Measurements from ENCODE around the gene LRMDA.

Gene LRMDA

GRCh38 chr10:76479103-76479790 is 1047.8 kb downstream of the LRMDA start:
- DNase-seq = no peak

GRCh38 chr10:76481178-76481577 is 1049.8 kb downstream of the LRMDA start:
- Mint-ChIP-seq H3K36me3 (ENCODE audit: low read depth) (no peaks in the 10 kb centered on the region), H3K27me3 (ENCODE audit: low read depth, poor library complexity) (no peaks in the 10 kb centered on the region), H3K27ac (no peak overlapping the region), H3K4me1 (peaks cover 21% of the 10 kb centered on the region), H3K4me3 (no peak overlapping the region), H3K9me3 (peaks cover 15% of the 10 kb centered on the region)
- no peak for DNase-seq
- no peak for TF ChIP-seq CTCF (IDR thresholded peaks at IDR 0.05)

More at GRCh38 chr10:76479103-76479790, 1047.8 kb downstream of the LRMDA start:
- TF ChIP-seq CTCF (IDR thresholded peaks at IDR 0.05) = no peak
- Mint-ChIP-seq H3K4me3 (no peak overlapping the region), H3K27ac (no peak overlapping the region), H3K4me1 (peaks cover 21% of the 10 kb centered on the region), H3K9me3 (peaks cover 20% of the 10 kb centered on the region), H3K36me3 (ENCODE audit: low read depth) (no peaks in the 10 kb centered on the region), H3K27me3 (ENCODE audit: low read depth, poor library complexity) (no peaks in the 10 kb centered on the region)

DNA sequence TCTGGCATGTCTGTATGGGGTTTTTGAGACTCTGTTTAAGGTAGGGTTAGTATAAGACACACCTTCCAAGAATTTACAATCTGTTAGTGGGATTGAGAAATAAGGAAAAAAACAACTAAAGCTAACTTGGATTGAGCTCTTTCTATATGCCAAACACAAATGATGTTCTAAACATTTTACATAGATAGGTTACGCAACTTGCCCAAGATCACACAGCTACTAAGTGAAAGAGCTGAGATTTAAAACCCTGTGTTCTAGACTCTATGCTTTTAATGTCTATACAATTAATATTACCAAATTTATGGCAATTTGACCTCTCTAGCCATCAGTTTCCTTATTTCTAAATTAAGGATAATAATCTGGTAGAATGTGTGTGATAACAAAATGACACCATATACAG is 1056.2 kb downstream of the LRMDA start:
- H3K4me1 Mint-ChIP-seq = no peaks in the 10 kb centered on the region
- no peak overlapping the region for H3K27ac Mint-ChIP-seq
- TF ChIP-seq CTCF (IDR thresholded peaks at IDR 0.05) = no peak
- no peak for DNase-seq
- H3K27me3 Mint-ChIP-seq (ENCODE audit: low read depth, poor library complexity) = no peaks in the 10 kb centered on the region
- H3K4me3 Mint-ChIP-seq = no peak overlapping the region
- H3K9me3 Mint-ChIP-seq = peaks cover 56% of the 10 kb centered on the region
- peaks cover 46% of the 10 kb centered on the region for H3K36me3 Mint-ChIP-seq (ENCODE audit: low read depth)

- Mint-ChIP-seq H3K27me3 (ENCODE audit: low read depth, poor library complexity) (no peaks in the 10 kb centered on the region), H3K36me3 (ENCODE audit: low read depth) (peaks cover 48% of the 10 kb centered on the region), H3K27ac (no peak overlapping the region), H3K4me3 (no peak overlapping the region), H3K4me1 (no peaks in the 10 kb centered on the region), H3K9me3 (peaks cover 66% of the 10 kb centered on the region)
- TF ChIP-seq CTCF (IDR thresholded peaks at IDR 0.05) = no peak
- no peak for DNase-seq
Observed at GRCh38 chr10:76488602-76489001, 1057.2 kb downstream of the LRMDA start.

DNA sequence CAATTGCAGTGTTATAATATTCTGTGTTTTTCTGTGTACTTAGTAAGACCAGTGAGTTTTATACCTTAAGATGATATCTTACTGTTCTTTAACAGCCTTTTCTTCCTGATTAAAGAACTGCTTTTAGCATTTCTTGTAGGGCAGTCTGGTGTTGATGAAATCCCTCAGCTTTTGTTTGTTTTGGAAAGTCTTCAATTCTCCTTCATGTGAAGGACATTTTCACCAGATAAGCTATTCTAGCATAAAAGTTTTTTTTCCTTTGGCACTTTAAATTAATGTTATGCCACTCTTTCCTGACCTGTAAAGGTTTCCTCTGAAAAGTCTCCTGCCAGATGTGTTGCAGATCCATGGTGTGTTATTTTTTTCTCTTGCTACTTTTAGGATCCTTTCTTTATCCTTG is 1059.8 kb downstream of the LRMDA start:
- H3K4me3 Mint-ChIP-seq = no peak overlapping the region
- DNase-seq = no peak
- H3K4me1 Mint-ChIP-seq = no peaks in the 10 kb centered on the region
- TF ChIP-seq CTCF (IDR thresholded peaks at IDR 0.05) = no peak
- H3K36me3 Mint-ChIP-seq (ENCODE audit: low read depth) = peaks cover 57% of the 10 kb centered on the region
- H3K27me3 Mint-ChIP-seq (ENCODE audit: low read depth, poor library complexity) = no peaks in the 10 kb centered on the region
- H3K27ac Mint-ChIP-seq = no peak overlapping the region
- peaks cover 84% of the 10 kb centered on the region for H3K9me3 Mint-ChIP-seq

DNA sequence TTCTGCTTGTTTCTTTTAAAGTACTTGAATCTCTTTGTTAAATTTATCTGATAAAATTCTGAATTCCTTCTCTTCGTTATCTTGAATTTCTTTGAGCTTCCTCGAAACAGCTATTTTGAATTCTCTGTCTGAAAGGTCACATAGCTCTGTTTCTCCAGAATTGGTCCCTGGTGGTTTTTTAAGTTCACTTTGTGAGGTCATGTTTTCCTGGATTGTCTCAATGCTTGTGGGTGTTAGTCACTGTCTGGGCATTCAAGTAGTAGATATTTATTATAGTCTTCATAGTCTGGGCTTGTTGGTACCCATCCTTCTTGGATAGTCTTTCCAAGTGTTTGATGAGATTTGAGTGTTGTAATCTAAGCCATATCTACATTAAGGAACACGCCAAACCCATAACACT is 1060.6 kb downstream of the LRMDA start:
- DNase-seq = no peak
- no peak overlapping the region for H3K4me3 Mint-ChIP-seq
- H3K27ac Mint-ChIP-seq = no peak overlapping the region
- peaks cover 56% of the 10 kb centered on the region for H3K36me3 Mint-ChIP-seq (ENCODE audit: low read depth)
- H3K27me3 Mint-ChIP-seq (ENCODE audit: low read depth, poor library complexity) = no peaks in the 10 kb centered on the region
- TF ChIP-seq CTCF (IDR thresholded peaks at IDR 0.05) = no peak
- H3K4me1 Mint-ChIP-seq = no peaks in the 10 kb centered on the region
- peaks cover 79% of the 10 kb centered on the region for H3K9me3 Mint-ChIP-seq

Measured in nephron progenitor cell (in vitro differentiated cells).